Stimulated activated CD4-positive, alpha-beta T cell treated with anti-CD3 and anti-CD28 coated beads, Interleukin-4, amount 100 ng/mL, for 24 hours (primary cell): ENCODE measurements around the gene TNC.

Experiments
- DNase-seq: peaks from one replicate; pipeline ENCODE4 v3.0.0-alpha.2; 2020

Gene TNC

GRCh38 chr9:115098226-115098965, 19.6 kb downstream of the TNC start:
- no peak for DNase-seq

GRCh38 chr9:115093520-115093919, 24.4 kb downstream of the TNC start:
- no peak for DNase-seq

DNA sequence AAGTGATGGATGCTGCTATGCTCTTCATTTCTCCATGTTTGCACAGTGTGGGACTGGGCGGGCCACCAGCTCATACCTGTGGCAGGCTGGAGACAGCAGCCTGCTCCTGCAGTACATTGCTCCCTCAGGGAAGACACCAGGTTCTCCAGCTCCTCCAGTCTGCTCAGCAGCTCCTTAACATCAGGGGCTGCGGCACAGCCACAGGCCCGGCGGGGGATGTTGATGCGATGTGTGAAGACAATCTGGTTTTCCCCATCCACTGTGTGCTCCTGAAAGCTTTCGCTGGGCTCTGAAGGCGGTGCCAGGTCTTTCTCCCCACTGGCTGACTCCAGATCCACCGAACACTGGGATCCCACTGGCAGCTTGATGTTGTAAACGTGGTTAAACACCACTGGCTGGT, 27.5 kb downstream of the TNC start:
- DNase-seq = no peak

DNA sequence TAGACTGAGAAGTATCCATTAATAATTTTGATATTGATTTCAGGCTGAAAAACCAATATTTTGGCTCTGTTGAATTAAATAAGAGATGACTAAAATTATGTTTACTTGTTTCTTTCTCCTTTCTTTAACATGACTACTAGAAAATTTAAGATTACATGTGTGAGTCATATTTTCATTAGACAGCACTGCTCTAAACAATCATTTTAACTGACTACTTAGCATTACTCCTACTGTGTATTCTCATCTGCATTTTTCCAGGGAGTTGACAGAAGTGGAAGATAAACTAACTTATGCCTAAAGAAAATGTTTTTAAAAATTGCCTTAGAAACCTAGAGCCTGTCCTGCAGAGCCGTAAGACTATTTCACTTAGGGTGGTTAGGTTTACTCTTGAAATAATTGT, 29.1 kb downstream of the TNC start:
- no peak for DNase-seq

GRCh38 chr9:115086886-115087285, 31.1 kb downstream of the TNC start:
- DNase-seq = no peak

GRCh38 chr9:115086461-115086860, 31.5 kb downstream of the TNC start:
- DNase-seq = no peak

DNA sequence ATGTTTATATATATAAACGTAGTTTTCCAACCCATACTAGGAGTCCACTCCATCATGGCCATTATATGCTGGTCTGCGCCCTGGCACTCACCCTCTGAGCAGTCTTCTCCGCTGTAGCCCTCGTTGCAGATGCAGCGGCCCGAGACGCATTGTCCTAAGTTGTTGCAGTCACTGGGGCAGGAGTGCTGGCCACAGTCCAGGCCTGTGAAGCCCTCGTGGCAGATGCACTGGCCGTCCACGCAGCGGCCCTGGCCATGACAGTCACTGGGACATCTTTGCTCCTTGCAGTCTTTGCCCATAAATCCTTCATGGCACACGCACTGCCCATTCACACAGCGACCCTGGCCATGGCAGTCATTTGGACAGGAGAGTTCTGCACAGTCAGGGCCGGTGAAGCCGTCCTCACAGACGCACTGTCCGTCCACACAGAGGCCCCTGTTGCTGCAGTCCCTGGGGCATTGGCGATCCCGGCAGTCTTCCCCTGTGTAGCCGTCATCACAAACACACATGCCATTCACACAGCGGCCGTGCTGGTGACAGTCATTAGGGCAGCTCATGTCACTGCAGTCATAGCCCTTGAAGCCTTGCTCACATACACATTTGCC, 32.1 kb downstream of the TNC start:
- DNase-seq = no peak

GRCh38 chr9:115084709-115085108, 33.2 kb downstream of the TNC start:
- DNase-seq = no peak

- DNase-seq = no peak
Observed at GRCh38 chr9:115084157-115084556, 33.8 kb downstream of the TNC start.

- DNase-seq = no peak
Observed at GRCh38 chr9:115080242-115080641, 37.7 kb downstream of the TNC start.

- DNase-seq = no peak
Observed at GRCh38 chr9:115079156-115079555, 38.8 kb downstream of the TNC start.

DNA sequence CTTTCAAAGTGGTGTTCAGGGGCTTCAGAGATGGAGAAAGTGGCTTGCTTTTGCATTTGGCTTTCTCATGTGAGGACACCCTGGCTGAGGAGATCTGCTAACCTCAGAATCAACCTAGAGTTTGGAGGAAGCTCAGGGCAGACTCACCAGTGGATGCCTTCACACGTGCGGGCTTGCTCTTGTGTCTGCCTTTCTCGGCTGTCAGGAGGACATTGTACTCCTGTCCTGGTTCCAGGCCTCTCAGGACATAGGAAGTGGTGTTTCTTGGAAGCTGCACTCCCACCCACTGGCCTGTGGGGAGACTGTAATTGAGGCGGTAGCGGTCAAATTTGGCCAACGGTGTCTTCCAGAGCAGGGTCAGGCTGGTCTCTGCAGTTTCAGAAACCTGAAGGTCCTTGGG, 44.5 kb downstream of the TNC start:
- DNase-seq = no peak

GRCh38 chr9:115071176-115071575, 46.8 kb downstream of the TNC start:
- no peak for DNase-seq

DNA sequence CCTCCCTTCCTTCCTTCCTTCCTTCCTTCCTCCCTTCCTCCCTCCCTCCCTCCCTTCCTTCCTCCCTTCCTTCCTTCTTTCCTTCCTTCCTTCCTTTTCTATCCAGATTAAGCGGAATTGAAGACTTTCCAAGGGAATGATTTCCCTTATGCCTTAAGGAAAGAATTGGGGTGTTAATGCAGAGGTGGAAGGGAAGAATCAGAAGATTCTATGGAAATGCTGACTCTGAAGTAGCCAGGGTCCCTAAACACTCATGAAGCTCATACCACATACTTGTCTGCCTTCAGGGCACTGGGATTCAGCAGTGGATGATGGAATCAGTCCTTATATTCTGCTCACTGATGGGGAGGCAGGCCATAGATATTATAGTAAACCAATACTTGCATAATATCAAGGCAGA, 48.2 kb downstream of the TNC start:
- no peak for DNase-seq

DNA sequence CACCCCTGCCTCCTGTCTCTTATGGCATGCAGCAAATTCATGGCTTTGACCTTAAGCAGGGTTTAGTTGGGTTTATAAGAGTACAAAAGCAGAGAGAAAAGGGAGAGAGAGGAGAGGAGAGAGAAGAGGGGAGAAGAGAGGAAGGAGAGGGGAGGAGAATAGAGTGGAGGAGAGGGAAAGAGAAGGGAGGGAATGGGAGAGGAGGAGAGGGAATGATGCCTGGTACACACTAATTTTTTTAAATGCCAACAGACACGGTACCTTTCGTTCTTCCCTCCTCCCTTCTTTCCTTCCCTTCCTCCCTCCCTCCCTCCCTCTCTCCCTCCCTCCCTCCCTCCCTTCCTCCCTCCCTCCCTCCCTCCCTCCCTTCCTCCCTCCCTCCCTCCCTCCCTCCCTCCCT, 48.7 kb downstream of the TNC start:
- DNase-seq = no peak

- no peak for DNase-seq
Observed at GRCh38 chr9:115068031-115068430, 49.9 kb downstream of the TNC start.

GRCh38 chr9:115063058-115063845, 54.7 kb downstream of the TNC start:
- DNase-seq = no peak

DNA sequence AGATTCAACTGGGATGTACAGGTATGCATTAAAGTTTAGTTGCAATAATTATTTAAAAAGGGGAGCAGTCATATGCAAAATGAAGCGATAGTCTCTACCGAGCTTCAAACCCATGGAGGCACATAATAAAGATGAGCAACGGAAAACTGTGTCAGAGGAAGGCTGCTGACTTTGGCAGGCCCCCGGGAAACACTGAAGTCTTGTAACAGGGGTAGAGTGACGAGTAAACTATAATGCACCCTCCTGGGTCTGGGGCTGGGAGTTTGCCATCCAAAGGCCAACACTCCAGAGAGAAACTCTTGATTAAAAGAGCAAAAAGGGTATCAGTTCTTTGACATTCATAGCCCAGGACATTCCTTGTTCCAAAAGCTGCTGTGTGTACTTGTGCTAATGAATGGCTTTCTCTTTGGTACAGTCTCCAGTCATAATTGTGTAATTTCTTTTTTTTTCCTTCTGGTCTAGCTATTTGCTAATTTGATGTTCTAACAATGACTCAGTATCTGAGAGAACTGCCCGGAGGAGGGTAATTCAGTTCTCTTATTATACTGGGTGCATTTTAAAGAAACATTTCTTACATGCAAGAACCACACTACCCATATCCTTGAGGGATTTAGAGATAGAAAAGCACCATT, 59.2 kb downstream of the TNC start:
- DNase-seq = no peak

DNA sequence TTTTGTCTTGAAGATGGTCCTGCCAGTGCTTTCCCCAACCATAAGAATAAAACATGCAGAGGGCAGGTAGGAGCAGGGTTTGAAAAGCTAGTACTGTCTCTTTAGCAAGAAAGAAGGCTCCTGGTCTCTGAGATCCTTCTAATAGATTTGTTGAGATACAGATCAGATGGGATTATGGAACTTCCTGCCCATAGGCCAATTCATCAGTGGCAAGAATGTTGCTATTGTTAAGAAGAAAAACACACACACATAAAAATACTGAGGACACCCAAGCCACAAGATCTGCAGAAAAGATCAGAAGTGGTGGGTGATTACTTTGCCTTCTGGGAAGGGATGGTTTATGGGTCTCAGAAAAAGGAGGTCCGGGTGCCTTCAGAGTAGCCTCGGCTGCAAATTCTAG, 59.8 kb downstream of the TNC start:
- DNase-seq = no peak

GRCh38 chr9:115057559-115057958, 60.4 kb downstream of the TNC start:
- no peak for DNase-seq

DNA sequence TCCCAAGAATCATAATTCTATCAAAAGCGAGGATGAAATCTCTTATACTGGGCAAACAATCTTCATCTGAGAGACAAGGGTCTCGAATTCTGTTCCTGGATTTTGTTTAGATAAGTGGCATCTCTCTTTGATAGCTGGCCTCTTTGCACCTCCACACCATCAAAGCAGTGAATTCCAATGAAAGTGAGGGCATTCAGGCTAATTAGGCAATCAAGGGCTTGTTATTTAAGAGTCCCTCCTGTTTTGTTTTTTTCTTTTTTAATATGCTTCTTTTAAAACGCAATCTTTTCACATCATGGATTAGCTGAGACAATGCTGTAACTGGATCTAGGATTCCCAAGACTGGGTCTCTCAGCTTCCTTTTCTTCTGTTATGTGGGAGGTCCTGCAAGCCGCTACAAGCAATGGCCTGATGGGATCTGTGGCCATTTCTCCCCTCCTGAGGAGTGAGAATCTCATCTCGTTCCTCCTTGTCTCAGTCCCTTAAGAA, 67.9 kb downstream of the TNC start:
- DNase-seq = no peak

GRCh38 chr9:115046824-115047223, 71.1 kb downstream of the TNC start:
- no peak for DNase-seq

DNA sequence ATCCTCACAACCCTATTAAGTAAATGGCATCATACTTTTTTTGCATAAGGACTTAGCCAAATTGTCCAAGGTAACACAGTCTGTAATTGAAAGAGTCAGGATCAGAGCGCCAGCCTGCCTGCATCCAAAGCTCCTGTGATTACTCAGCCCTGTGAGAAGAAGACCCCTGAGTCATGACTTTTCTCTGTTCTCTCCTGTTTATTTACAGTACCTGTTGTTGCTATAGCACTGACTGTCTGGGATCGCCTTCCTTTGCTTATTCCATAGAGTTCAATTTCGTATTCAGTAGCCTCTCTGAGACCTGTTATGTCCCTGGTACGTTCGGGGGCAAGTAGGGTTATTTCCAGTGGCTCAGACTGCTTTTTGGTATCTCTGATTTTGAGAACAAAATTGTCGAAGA, 71.8 kb downstream of the TNC start:
- DNase-seq = no peak

- DNase-seq = no peak
Observed at GRCh38 chr9:115043632-115044031, 74.3 kb downstream of the TNC start.
